ENCODE measurements around the gene NME8.

NME8 gene

GRCh38 chr7:37925620-37926019 is 77.2 kb downstream of the NME8 start:
- no peak for TF ChIP-seq CTCF (IDR thresholded peaks at IDR 0.05; ENCODE audit: insufficient read depth, low read length, missing control alignments)
- ChIA-PET POLR2A (no interaction called here), CTCF (no interaction called here)
- DNase-seq (ENCODE audit: low read depth, low spot score), result no peak
- no peak overlapping the region for H3K4me3 ChIP-seq (ENCODE audit: low read depth, low read length)

- POLR2A ChIA-PET, result no interaction called here
- TF ChIP-seq CTCF (IDR thresholded peaks at IDR 0.05; ENCODE audit: insufficient read depth, low read length, missing control alignments), result no peak
- H3K4me3 ChIP-seq (ENCODE audit: low read depth, low read length), result no peak overlapping the region
- no peak for DNase-seq (ENCODE audit: low read depth, low spot score)
- CTCF ChIA-PET, result interaction anchor here (1.0 to 1.4 kb wide), 2 partner anchors 9 to 11 kb away, joined by 4 to 5 read pairs; partner anchors contain the start of gene SFRP4
These were observed 79.5 kb downstream of the NME8 start for GRCh38 chr7:37927773-37928444.

GRCh38 chr7:37928878-37929277 is 80.5 kb downstream of the NME8 start:
- POLR2A ChIA-PET, result no interaction called here
- CTCF ChIA-PET, result interaction anchor here (1.0 kb wide), 1 partner anchor 10 kb away, joined by 4 read pairs; no protein-coding TSS in a partner anchor
- H3K4me3 ChIP-seq (ENCODE audit: low read depth, low read length), result no peak overlapping the region
- DNase-seq (ENCODE audit: low read depth, low spot score), result no peak
- TF ChIP-seq CTCF (IDR thresholded peaks at IDR 0.05; ENCODE audit: insufficient read depth, low read length, missing control alignments), result no peak

GRCh38 chr7:37930226-37930948 is 82.0 kb downstream of the NME8 start:
- no peak for TF ChIP-seq CTCF (IDR thresholded peaks at IDR 0.05; ENCODE audit: insufficient read depth, low read length, missing control alignments)
- peak; percentile 57 for DNase-seq (ENCODE audit: low read depth, low spot score)
- ChIA-PET CTCF (interaction anchor here (2.0 kb wide), 1 partner anchor 13 kb away, joined by 9 read pairs; the partner anchor contains the start of gene SFRP4), POLR2A (interaction anchor here (0.6 to 1.0 kb wide), 3 partner anchors 11 to 22 kb away, joined by 3 to 6 read pairs (median 4); no protein-coding TSS in a partner anchor)
- H3K4me3 ChIP-seq (ENCODE audit: low read depth, low read length), result no peak overlapping the region

GRCh38 chr7:37932543-37932942 is 84.1 kb downstream of the NME8 start:
- ChIA-PET CTCF (no interaction called here), POLR2A (no interaction called here)
- no peak for DNase-seq (ENCODE audit: low read depth, low spot score)
- TF ChIP-seq CTCF (IDR thresholded peaks at IDR 0.05; ENCODE audit: insufficient read depth, low read length, missing control alignments), result no peak
- H3K4me3 ChIP-seq (ENCODE audit: low read depth, low read length), result no peak overlapping the region

- TF ChIP-seq CTCF (IDR thresholded peaks at IDR 0.05; ENCODE audit: insufficient read depth, low read length, missing control alignments), result no peak
- H3K4me3 ChIP-seq (ENCODE audit: low read depth, low read length), result no peak overlapping the region
- no peak for DNase-seq (ENCODE audit: low read depth, low spot score)
- POLR2A ChIA-PET, result no interaction called here
- CTCF ChIA-PET, result no interaction called here
These were observed 84.7 kb downstream of the NME8 start for GRCh38 chr7:37933018-37933566.

All from AG04449 (cell line).